Suprapubic skin (tissue), 3 donors: ENCODE measurements around the gene GHDC.

Source experiments
- EP300 ChIP-seq: sonication (generic); formaldehyde crosslinking; IDR thresholded peaks from one replicate; pipeline ENCODE4 v1.6.1; 2017; ENCODE audit warnings: antibody characterized with exemption
- POLR2A ChIP-seq, 2 donors: fragments of 450-650 bp; IDR thresholded peaks; one replicate each; pipeline ENCODE4 v1.6.1; 2017; ENCODE audit warnings: antibody characterized with exemption in 2 of 2, mild to moderate bottlenecking in 2 of 2, moderate library complexity in 2 of 2
- TF ChIP-seq, protein P1 (sequence below), 2 donors: fragments of 200-600 bp in 1 of 2; fragments of 450-650 bp in 1 of 2; sonication (generic) in 1 of 2; IDR thresholded peaks; one replicate each; pipeline ENCODE4 v1.5.1; 2016 to 2019; ENCODE audit warnings: antibody characterized with exemption in 2 of 2, mild to moderate bottlenecking in 1 of 2, moderate library complexity in 1 of 2

- TF ChIP-seq POLR2A (IDR thresholded peaks at IDR 0.05) (no peak), EP300 (no peak)
- TF ChIP-seq, protein P1, sequence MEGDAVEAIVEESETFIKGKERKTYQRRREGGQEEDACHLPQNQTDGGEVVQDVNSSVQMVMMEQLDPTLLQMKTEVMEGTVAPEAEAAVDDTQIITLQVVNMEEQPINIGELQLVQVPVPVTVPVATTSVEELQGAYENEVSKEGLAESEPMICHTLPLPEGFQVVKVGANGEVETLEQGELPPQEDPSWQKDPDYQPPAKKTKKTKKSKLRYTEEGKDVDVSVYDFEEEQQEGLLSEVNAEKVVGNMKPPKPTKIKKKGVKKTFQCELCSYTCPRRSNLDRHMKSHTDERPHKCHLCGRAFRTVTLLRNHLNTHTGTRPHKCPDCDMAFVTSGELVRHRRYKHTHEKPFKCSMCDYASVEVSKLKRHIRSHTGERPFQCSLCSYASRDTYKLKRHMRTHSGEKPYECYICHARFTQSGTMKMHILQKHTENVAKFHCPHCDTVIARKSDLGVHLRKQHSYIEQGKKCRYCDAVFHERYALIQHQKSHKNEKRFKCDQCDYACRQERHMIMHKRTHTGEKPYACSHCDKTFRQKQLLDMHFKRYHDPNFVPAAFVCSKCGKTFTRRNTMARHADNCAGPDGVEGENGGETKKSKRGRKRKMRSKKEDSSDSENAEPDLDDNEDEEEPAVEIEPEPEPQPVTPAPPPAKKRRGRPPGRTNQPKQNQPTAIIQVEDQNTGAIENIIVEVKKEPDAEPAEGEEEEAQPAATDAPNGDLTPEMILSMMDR (IDR thresholded peaks at IDR 0.05): no peak
These were observed 15.8 kb upstream of the GHDC start for GRCh38 chr17:42210046-42210445.
